K562 (cell line): ENCODE data around the gene HMCN1.

Experiments
- FOXA1 ChIP-seq: fragments of 450-650 bp; IDR thresholded peaks from 2 replicates; pipeline ENCODE4 v1.6.1; 2016; ENCODE audit warnings: mild to moderate bottlenecking, borderline replicate concordance
- HCFC1 ChIP-seq: IDR thresholded peaks from 2 replicates; pipeline ENCODE4 v1.6.1; 2012; ENCODE audit warnings: low read depth, low read length, improper control_type of control experiment
- KLF16 ChIP-seq: IDR thresholded peaks from 2 replicates; pipeline ENCODE4 v1.6.1; 2016; ENCODE audit warnings: antibody characterized with exemption
- MED1 ChIP-seq: sonication (generic); formaldehyde crosslinking; IDR thresholded peaks from 2 replicates; pipeline ENCODE4 v1.8.1; 2023; ENCODE audit warnings: missing genetic modification reagents, borderline replicate concordance
- ZNF354B ChIP-seq: fragments of 250-450 bp; sonication (Bioruptor Pico); IDR thresholded peaks from 2 replicates; pipeline ENCODE4 v1.4.0; 2020
- ZNF79 ChIP-seq: fragments of 250-450 bp; sonication (Bioruptor Pico); IDR thresholded peaks from 2 replicates; pipeline ENCODE4 v1.4.0; 2020; ENCODE audit warnings: low read depth, mild to moderate bottlenecking, moderate library complexity
- TF ChIP-seq, protein P1 (sequence below), 3 experiments: IDR thresholded peaks in 2 of 3; conservative IDR thresholded peaks in 1 of 3; 2 replicates each; pipeline ENCODE4 v1.5.1; 2011 to 2012; ENCODE audit warnings: low read length in 3 of 3, mild to moderate bottlenecking in 3 of 3, control low read depth in 2 of 3, improper control_type of control experiment in 1 of 3, inconsistent platforms in 1 of 3, low read depth in 1 of 3, mixed read lengths in 1 of 3, moderate library complexity in 1 of 3; ENCODE audit not compliant: insufficient read depth in 2 of 3

- TF ChIP-seq ZNF354B, result no peak
- no peak for TF ChIP-seq HCFC1
- TF ChIP-seq FOXA1, result no peak
- TF ChIP-seq, protein P1, sequence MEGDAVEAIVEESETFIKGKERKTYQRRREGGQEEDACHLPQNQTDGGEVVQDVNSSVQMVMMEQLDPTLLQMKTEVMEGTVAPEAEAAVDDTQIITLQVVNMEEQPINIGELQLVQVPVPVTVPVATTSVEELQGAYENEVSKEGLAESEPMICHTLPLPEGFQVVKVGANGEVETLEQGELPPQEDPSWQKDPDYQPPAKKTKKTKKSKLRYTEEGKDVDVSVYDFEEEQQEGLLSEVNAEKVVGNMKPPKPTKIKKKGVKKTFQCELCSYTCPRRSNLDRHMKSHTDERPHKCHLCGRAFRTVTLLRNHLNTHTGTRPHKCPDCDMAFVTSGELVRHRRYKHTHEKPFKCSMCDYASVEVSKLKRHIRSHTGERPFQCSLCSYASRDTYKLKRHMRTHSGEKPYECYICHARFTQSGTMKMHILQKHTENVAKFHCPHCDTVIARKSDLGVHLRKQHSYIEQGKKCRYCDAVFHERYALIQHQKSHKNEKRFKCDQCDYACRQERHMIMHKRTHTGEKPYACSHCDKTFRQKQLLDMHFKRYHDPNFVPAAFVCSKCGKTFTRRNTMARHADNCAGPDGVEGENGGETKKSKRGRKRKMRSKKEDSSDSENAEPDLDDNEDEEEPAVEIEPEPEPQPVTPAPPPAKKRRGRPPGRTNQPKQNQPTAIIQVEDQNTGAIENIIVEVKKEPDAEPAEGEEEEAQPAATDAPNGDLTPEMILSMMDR (IDR thresholded peaks at IDR 0.05 in 2 of 3, conservative IDR thresholded peaks at IDR 0.05 in 1 of 3; ENCODE audit: insufficient read depth in 2 of 3, low read depth in 1 of 3, low read length in 3 of 3), result no peak
- no peak for TF ChIP-seq KLF16
- no peak for TF ChIP-seq MED1 (CRISPR knock-in tag)
- TF ChIP-seq ZNF79 (CRISPR knock-in tag), result no peak
These were observed 357.1 kb downstream of the HMCN1 start for GRCh38 chr1:186091222-186091720.
